Stimulated activated CD8-positive, alpha-beta memory T cell treated with anti-CD3 and anti-CD28 coated beads, Interleukin-15, amount 100 ng/mL, for 48 hours (primary cell): ENCODE data around the gene CCL27.
"Not testable (repeated sequence)": the region's sequence is repeated elsewhere in the genome, so short reads cannot be mapped to it uniquely, and the experiment has no call there.

Experiments used
- DNase-seq, 2 donors: peaks; one replicate each; pipeline ENCODE4 v3.0.0-alpha.2; 2020; ENCODE audit warnings: low read depth in 2 of 2

Gene CCL27

GRCh38 chr9:34651321-34651720 is 11.1 kb downstream of the CCL27 start:
- no peak for DNase-seq

GRCh38 chr9:34650816-34651215 is 11.6 kb downstream of the CCL27 start:
- DNase-seq, result no peak

- no peak for DNase-seq
Measured at GRCh38 chr9:34648673-34649072, 13.8 kb downstream of the CCL27 start.

GRCh38 chr9:34647651-34648050 is 14.8 kb downstream of the CCL27 start:
- no peak for DNase-seq

- no peak for DNase-seq
Measured at GRCh38 chr9:34647084-34647403, 15.4 kb downstream of the CCL27 start.

DNA sequence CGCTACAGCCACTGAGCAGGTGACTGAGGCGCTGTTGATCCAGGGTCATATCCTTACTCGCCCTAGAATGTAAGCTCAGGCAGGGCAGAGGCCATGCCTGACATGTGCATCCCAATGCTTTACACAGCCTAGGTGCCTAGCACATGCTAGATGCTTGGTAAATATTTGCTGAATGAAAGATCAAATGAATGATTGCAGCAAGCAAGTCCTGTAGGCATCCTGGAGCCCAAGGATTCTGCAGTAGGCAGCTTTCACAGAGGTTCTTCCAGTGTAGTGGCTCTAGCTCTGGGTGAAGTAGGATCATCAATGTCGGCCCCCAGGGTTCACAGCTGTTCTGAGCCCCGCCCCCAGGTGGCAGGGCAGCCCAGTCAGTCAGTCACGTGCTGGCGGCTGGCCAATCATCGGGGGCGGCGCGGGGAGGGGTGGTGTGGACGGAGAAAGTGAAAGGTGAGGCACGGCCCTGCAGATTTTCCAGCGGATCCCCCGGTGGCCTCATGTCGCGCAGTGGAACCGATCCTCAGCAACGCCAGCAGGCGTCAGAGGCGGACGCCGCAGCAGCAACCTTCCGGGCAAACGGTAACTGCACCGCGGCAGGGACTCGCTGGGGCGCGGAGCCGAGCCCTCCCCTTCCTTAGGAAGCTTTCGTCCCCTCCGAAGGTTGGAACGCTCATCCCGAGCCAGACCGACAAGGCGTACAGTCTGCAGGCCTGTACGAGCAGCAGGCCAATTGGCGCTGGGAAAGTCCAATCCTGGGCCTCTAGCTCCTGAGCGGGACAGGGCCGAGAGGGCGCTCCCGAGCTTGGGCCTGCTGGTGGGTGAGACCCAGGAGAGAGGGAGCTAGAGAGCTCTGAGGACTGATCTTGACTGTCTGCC is 16.0 kb downstream of the CCL27 start, which contains the start of gene GALT:
TSS of gene GALT (plus strand) at position 465 of the 873 bp plus-strand sequence. CDS start at position 495, 30 bp downstream.
- DNase-seq, result peak; percentile 94 to 96

GRCh38 chr9:34644766-34645314 is 17.6 kb downstream of the CCL27 start:
- no peak for DNase-seq

GRCh38 chr9:34642679-34643078 is 19.8 kb downstream of the CCL27 start:
- DNase-seq, result no peak

DNA sequence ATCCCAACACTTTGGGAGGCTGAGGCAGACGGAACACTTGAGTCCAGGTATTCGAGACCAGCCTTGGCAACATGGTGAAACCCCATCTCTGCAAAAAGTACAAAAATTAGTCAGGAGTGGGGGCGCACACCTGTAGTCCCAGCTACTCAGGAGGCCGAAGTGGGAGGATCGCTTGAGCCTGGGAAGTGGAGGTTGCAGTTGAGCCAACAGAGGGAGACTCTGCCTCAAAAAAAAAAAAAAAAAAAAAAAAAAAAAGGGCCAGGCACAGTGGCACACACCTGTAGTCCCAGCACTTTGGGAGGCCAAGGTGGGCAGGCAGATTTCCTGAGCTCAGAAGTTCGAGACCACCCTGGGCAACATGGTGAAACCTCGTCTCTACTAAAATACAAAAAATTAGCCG is 23.1 kb downstream of the CCL27 start:
- DNase-seq, result not testable (repeated sequence)

DNA sequence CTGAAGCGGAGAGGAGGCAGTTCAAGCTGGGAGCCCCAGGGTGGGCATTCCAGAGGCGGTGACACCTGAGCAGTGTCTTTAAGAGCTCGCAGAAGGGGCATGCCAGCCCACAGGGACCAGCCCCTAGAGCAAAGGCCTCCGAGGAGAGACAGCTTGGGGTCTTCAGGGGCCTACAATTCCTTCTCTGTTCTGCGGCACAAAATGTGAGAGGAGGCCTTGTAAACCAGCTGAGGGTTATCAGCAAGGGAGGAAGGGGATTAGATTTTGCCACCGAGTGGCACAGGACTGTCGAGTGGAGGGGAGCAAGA is 24.4 kb downstream of the CCL27 start:
- no peak for DNase-seq

DNA sequence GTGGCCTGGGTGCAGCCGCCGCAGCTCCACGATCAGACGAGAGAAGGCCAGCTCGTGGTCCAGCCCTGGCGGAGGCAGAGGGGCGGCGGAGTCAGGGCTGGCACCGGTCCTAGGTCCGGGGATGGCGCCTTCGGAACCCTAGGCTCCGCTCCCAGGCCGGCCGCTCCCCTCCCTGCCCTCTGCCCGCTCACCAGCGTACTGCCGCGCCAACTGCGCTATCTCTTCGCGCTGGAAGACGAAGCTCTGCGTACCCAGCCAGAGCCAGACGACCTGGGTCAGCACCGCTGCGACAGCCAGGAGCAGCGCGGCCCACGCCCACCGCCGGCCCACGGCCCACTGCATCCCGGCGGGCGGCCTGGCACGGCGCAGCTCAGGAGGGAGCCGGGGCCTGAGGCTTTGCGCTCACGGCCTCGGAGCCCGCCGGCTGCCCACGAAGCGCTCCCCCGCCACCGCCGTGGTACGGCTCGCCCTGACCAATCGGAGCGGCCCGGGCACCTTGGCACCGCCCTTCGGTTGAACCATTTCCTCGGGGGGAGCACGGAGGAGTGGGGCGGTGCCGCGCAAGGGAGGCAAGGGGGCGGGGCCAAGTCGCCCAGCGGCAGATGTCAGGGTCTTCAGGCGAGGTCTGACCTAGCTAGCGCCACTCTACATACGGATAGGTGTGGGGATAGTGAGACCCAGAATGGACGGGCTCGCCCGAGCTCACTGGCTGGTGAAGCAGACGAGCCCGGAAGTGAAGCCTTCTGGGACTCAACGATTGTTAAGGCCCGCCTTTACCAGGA is 24.9 kb downstream of the CCL27 start, which contains the start of gene SIGMAR1:
TSS of gene SIGMAR1 (minus strand) at position 432 of the 782 bp plus-strand sequence. CDS start at position 342, 90 bp downstream.
- peak; percentile 86 to 87 for DNase-seq

DNA sequence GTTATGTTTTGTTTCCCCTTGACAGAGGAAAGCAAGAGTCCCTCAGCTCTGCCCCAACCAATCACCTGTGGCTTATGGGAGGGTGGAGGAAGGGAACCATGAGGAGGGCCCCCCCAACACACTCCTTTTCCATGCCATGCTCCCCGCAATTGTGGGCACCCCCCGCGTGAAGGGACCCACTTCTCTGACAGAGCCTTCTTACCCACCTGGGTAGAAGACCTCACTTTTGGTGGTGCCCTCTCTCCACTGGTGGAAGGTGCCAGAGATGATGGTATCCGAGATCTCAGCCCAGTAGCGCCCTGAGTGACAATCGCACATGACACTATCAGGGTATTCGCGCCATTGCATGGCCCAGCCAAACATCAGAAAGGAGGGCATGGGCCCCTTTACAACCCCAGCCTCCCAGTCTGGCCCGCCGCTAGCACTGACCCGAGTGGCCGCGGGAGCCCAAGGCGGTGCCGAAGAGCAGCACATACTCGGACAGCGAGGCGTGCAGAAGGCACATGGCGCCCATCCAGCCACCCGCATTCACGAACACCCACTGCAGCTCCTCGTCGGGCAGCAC is 25.6 kb downstream of the CCL27 start:
- no peak for DNase-seq

GRCh38 chr9:34635556-34635955 is 26.9 kb downstream of the CCL27 start:
- no peak for DNase-seq

DNA sequence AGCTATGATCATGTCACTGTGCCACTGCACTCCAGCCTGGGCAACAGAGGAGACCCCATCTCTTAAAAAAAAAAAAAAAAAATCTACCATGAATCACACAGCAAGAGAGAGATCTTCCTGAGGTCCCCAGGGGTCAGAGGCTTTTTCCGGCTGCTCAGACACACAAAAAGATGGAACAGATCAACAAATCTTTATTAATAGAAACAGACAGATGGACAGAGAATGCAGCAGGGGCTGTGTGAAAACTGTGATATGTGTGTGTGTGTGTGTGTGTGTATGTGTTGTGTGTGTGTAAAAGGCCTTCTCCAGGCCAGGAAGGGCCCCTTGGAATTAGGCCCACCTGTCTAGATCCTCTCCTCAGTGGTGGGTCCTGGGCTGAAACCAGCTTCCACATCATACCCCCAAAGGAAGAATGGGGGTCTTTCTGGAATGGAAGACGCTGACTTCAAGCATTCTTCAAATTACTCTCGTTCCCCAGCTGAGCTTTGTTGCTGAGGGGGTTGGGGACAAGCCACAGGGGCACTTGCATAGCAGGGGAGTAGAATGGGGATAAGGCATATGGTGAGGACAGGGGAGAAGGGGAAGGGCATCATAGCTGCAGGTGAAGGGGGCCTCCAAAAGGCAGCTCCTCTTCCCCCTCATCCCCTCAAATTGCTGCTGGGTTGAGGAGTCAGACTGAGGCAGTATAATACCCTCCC is 27.8 kb downstream of the CCL27 start:
- DNase-seq, result no peak

GRCh38 chr9:34633851-34634550 is 28.5 kb downstream of the CCL27 start:
- peak; percentile 45 to 48 for DNase-seq

DNA sequence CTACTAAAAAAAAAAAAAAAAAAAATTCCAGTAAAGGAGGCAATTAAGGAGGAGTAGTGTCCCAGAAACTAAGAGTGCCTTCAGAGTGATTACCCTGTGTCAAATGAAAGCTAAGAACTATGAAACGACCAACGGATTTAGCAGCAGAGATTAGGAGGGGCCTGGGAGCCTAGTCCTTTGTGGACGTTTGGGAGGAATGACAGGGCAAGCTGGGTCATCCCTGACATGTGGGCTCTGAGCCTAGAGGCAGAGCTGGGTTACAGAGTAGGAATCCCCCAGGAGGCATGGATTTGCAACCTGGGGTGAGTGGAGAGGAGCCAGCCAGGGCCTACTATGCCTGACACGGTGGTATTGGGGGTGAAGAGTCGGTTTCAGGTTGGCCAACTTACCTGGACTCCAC is 29.3 kb downstream of the CCL27 start:
- DNase-seq, result no peak

DNA sequence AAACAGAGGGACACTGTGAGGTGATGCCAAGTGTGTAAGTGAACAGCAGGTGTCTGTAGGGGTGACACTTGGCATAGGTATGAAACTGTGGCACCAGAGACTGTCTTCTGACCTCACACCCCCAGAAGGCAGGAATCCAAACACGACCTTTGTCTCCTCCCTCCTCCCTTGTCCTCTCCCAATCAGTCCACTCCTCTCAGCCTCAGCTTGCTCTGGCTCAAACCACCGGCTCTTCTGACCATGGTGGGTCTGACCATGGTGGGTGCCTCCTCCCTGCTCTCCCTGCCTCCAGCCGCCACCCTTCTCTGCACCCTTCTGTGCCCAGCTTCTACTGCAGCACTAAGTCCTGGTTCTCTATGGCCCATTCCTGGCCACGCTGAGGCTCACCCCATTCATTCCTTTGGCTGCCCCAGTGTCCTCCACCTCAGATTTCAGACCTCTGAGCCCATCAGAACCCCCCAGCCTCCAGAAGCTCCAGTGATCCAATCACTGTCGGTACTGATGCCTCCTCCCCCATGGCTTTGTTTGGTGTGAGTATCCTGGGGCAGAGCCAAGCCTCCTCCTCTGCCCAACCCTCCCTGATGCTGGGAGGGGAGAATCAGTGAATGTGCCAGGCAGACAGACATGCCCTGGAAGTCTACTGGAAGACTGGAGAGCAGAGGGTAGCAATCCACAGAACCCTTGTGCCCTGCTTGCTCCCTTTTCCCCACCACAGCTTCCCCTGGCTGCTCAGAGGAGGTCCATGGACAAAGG is 31.9 kb downstream of the CCL27 start:
- DNase-seq, result no peak

DNA sequence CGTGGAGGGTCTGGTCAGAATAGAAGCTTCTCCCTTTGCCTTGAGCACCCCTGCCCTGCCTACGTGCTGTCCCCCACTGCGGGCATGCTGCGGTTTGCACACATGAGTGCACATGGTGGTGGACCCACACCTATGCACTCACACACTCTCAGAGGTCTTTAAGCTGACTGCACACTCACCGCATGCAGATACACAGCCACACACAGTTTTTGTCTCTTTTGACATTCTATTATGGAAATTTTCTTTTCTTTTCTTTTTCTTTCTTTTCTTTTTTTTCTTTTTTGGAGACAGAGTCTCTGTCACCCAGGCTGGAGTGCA is 33.0 kb downstream of the CCL27 start:
- DNase-seq, result no peak

GRCh38 chr9:34628656-34629490 is 33.6 kb downstream of the CCL27 start, which contains the start of gene ARID3C:
TSS of gene ARID3C (minus strand) at chr9:34629066. CDS start at chr9:34628014, 1,052 bp downstream.
- DNase-seq, result no peak
